AG04449 (cell line): Measurements from ENCODE around the gene MARVELD1.

ENCODE experiments used
- CTCF ChIA-PET: fragments of 350-600 bp; formaldehyde crosslinking; extraction: SDS; loops from one replicate; lab custom pipeline; 2021; ENCODE audit warnings: antibody characterized with exemption; lab: Yijun Ruan, JAX
- POLR2A ChIA-PET: fragments of 400-600, 350-600 bp; formaldehyde crosslinking; extraction: SDS; loops from one replicate; lab custom pipeline; 2020; ENCODE audit warnings: antibody characterized with exemption, inconsistent platforms; lab: Yijun Ruan, JAX
- DNase-seq: peaks from one replicate; pipeline ENCODE4 v3.0.0-alpha.2; 2010; ENCODE audit warnings: low read depth, low spot score
- H3K4me3 ChIP-seq: 2 replicates; pipeline ENCODE4 v1.5.1; 2011; ENCODE audit warnings: low read depth, mild to moderate bottlenecking, control low read depth, low read length
- TF ChIP-seq, protein P1 (sequence below): IDR thresholded peaks from one replicate; pipeline ENCODE4 v1.5.1; 2011; ENCODE audit warnings: mild to moderate bottlenecking, moderate library complexity, low read length, control low read depth, inconsistent platforms; ENCODE audit not compliant: insufficient read depth; ENCODE audit errors: missing control alignments

MARVELD1 gene

DNA sequence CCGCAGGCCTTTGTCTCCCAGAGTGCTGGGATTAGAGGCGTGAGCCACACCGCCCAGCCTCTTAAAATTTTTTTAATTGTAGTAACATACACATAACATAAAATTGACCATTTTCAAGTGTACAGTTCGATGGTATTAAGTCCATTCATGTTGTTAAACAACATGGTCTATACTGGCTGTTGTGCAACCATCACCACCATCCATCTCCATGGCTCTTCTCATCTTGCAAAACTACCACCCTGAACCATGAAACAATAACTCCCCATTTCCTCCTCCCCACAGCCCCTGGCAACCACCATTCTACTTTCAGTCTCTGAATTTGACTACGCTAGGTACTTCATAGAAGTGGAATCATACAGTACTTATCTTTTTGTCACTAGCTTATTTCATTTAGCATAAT, 15.5 kb downstream of the MARVELD1 start:
- TF ChIP-seq, protein P1, sequence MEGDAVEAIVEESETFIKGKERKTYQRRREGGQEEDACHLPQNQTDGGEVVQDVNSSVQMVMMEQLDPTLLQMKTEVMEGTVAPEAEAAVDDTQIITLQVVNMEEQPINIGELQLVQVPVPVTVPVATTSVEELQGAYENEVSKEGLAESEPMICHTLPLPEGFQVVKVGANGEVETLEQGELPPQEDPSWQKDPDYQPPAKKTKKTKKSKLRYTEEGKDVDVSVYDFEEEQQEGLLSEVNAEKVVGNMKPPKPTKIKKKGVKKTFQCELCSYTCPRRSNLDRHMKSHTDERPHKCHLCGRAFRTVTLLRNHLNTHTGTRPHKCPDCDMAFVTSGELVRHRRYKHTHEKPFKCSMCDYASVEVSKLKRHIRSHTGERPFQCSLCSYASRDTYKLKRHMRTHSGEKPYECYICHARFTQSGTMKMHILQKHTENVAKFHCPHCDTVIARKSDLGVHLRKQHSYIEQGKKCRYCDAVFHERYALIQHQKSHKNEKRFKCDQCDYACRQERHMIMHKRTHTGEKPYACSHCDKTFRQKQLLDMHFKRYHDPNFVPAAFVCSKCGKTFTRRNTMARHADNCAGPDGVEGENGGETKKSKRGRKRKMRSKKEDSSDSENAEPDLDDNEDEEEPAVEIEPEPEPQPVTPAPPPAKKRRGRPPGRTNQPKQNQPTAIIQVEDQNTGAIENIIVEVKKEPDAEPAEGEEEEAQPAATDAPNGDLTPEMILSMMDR, result no peak
- no peak for DNase-seq
- no peak overlapping the region for H3K4me3 ChIP-seq
- ChIA-PET CTCF (interaction anchor here (1.1 to 14.2 kb wide), 5 partner anchors 18 to 155 kb away, joined by 3 to 664 read pairs (median 45); partner anchors contain the start of genes ANKRD2 and MARVELD1), POLR2A (no interaction called here)

DNA sequence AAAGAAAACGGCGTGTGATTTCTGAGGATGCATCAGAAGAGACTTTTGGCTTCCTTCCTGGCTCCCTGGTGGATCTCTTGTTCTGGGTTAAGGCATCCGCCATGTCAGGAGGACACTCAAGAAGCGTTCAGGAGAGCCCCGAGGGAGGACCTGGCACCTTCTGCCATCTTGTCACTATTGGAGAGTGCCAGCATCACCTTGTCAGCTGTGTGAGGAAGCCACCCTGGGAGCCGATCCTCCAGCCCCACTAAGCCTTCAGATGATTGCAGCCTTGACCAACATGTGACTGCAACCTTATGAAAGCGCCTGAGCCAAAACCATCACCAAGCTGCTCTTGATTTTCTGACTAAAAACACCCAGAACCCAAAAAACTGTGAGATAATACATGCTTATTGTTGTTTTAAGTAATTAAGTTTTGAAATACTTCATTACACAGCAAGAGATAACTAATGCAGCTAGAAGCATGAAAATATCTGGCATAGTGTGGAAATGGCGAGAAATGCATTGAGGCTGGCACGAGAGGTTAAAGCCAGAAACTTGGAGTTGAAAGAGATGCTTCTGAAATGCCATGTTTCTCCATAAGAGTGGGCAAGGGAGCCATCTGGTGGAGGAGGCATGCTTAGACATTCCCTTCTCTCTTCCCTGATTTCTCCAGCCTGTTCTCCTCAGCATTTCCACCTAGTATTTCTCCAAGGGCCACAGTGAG, 18.0 kb downstream of the MARVELD1 start:
- no peak for DNase-seq
- POLR2A ChIA-PET, result interaction anchor here (0.7 kb wide), 1 partner anchor 48 kb away, joined by 4 read pairs; no protein-coding TSS in a partner anchor
- CTCF ChIA-PET, result interaction anchor here (0.6 to 14.2 kb wide), 19 partner anchors 8 to 322 kb away, joined by 3 to 664 read pairs (median 5); partner anchors contain the start of genes ANKRD2, AVPI1 and MARVELD1
- no peak overlapping the region for H3K4me3 ChIP-seq
- TF ChIP-seq, protein P1, result peak; percentile 84

DNA sequence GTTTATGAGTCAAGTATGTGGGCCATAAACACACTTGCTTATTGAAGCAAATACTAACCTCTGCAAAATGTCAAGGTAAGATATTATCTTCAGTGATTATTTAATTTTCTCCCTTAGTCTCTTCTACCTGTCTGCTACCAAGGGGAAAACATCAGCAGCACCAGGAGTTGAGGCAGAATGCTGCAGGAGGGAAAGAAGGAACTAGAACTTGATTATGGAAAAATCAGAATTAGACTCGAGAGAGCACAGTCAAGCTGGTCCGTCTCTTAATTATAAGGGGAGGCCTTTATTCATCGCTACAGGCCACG, 18.5 kb downstream of the MARVELD1 start:
- ChIA-PET POLR2A (no interaction called here), CTCF (interaction anchor here (0.8 to 14.2 kb wide), 18 partner anchors 8 to 158 kb away, joined by 3 to 664 read pairs (median 6); partner anchors contain the start of genes ANKRD2, AVPI1 and MARVELD1)
- TF ChIP-seq, protein P1, result no peak
- DNase-seq, result no peak
- H3K4me3 ChIP-seq, result no peak overlapping the region

DNA sequence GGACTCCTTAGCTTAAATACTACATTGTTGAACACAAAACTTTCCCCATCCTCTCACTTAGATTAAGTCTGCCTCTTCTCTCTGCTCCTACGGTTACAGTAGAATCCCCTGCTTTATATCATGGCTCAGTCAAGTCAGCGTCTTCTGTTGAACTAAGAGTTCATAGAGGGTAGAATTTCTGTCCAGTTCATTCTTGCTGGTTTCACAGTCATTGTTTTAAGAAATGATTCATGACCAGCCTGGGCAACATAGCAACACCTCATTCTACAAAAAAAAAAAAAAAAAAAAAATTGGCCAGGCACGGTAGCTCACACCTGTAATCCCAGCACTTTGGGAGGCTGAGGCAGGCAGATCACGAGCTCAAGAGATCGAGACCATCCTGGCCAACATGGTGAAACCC, 19.7 kb downstream of the MARVELD1 start:
- ChIA-PET POLR2A (no interaction called here), CTCF (interaction anchor here (0.7 to 14.2 kb wide), 12 partner anchors 10 to 159 kb away, joined by 3 to 664 read pairs (median 22); partner anchors contain the start of genes ANKRD2, AVPI1 and MARVELD1)
- TF ChIP-seq, protein P1, result no peak

DNA sequence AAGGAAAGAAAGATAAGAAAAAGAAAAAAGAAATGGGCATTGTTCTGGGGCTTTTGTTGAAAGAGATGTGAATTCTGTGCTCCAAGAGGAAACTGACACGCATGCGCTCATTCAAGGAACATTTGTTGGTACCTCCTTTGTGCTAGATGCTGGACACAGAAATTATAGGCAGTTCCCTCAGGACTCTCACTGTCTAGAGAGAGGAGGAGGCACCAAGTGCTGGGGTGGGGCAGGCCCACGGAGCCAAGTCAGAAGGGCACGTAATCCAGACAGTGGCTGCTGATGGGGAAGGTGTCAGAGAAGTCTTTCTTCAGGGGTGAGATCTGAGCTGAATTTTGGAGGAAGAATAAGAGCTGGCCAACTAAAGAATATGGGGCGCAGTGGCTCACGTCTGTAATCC, 20.5 kb downstream of the MARVELD1 start:
- ChIA-PET CTCF (interaction anchor here (0.9 to 14.2 kb wide), 9 partner anchors 10 to 160 kb away, joined by 3 to 664 read pairs (median 45); partner anchors contain the start of genes ANKRD2, AVPI1 and MARVELD1), POLR2A (no interaction called here)
- H3K4me3 ChIP-seq, result no peak overlapping the region
- TF ChIP-seq, protein P1, result no peak
- no peak for DNase-seq

More for the DNA sequence above, 19.7 kb downstream of the MARVELD1 start:
- DNase-seq, result no peak
- no peak overlapping the region for H3K4me3 ChIP-seq

DNA sequence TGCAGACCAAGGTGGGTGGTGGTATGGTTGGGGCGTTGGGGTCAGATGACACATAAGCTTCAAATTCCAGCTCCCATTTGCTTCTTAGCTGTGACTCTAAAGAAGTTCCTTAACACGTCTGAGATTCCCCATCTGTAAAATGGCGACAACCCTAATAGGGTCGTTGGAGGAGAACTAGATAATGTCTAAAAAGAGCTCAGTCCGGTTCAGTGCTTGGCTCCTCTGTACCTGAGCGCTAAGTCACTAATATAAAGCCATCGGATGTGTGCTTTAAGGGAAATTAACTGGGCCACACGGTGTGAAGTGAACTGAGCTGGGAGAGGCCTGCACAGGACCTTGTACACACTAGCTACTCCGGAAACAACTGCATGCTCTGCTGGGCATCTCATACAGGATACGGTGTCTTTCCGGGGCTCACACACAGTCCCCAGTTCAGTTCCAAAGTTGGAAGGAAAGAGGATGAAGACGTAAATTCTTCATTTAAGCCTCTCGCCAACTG, 22.9 kb downstream of the MARVELD1 start:
- ChIA-PET CTCF (interaction anchor here (1.1 to 14.2 kb wide), 10 partner anchors 9 to 198 kb away, joined by 3 to 664 read pairs (median 14); partner anchors contain the start of genes ANKRD2, AVPI1 and MARVELD1), POLR2A (interaction anchor here (0.7 to 2.3 kb wide), 6 partner anchors 9 to 50 kb away, joined by 3 to 11 read pairs (median 4); partner anchors contain the start of genes AVPI1 and MARVELD1)
- TF ChIP-seq, protein P1, result no peak
- H3K4me3 ChIP-seq, result peak overlapping the region; percentile 12
- no peak for DNase-seq
